ENCODE measurements around the gene XK. TPM values are rescaled to one million over a fixed set of nuclear protein-coding genes. Genes with fewer than 3 reads are reported as not detected.
A peak's percentile ranks its signal among the peaks of the same experiment; 100 is the strongest.

XK gene
- total RNA-seq, 1 experiment from 2014 or later: 1.1 TPM

- Mint-ChIP-seq H3K27ac (no peak overlapping the region), H3K36me3 (no peaks in the 10 kb centered on the region), H3K27me3 (ENCODE audit: low read depth) (peaks cover 16% of the 10 kb centered on the region), H3K4me3 (no peak overlapping the region), H3K9me3 (no peaks in the 10 kb centered on the region), H3K4me1 (peaks cover 14% of the 10 kb centered on the region)
- ATAC-seq (no peak), DNase-seq (ENCODE audit: low spot score) (no peak)
- ChIA-PET POLR2A (no interaction called here), CTCF (no interaction called here)
- no peak for TF ChIP-seq TP53 (CRISPR knock-in tag; IDR thresholded peaks at IDR 0.05)
- TF ChIP-seq USF1 (CRISPR knock-in tag; IDR thresholded peaks at IDR 0.05): no peak
- TF ChIP-seq ERG (CRISPR knock-in tag; IDR thresholded peaks at IDR 0.05): no peak
- no peak for TF ChIP-seq NFE2L1 (CRISPR knock-in tag; IDR thresholded peaks at IDR 0.05)
- no peak for TF ChIP-seq E2F5 (CRISPR knock-in tag; IDR thresholded peaks at IDR 0.05)
- TF ChIP-seq HMGXB4 (CRISPR knock-in tag; IDR thresholded peaks at IDR 0.05): no peak
- no peak for TF ChIP-seq ZNF512 (CRISPR knock-in tag; IDR thresholded peaks at IDR 0.05; ENCODE audit: borderline replicate concordance)
- no peak for TF ChIP-seq JUN (CRISPR knock-in tag; IDR thresholded peaks at IDR 0.05)
- no peak for TF ChIP-seq MXD4 (CRISPR knock-in tag; IDR thresholded peaks at IDR 0.05; ENCODE audit: borderline replicate concordance)
- TF ChIP-seq ZNF317 (CRISPR knock-in tag; IDR thresholded peaks at IDR 0.05; ENCODE audit: borderline replicate concordance, low read depth): no peak
- TF ChIP-seq PRRX2 (CRISPR knock-in tag; IDR thresholded peaks at IDR 0.05): no peak
- no peak for TF ChIP-seq CREM (CRISPR knock-in tag; IDR thresholded peaks at IDR 0.05)
- TF ChIP-seq FOXJ3 (CRISPR knock-in tag; IDR thresholded peaks at IDR 0.05; ENCODE audit: borderline replicate concordance): no peak
- TF ChIP-seq NFYB (CRISPR knock-in tag; conservative IDR thresholded peaks at IDR 0.05; ENCODE audit: low read depth): no peak
- TF ChIP-seq ELF4 (CRISPR knock-in tag; IDR thresholded peaks at IDR 0.05; ENCODE audit: low read depth): no peak
Measured at GRCh38 chrX:37684426-37684825, 1.2 kb upstream of the XK start.

- H3K4me3 Mint-ChIP-seq: peak overlapping the region; percentile 24
- H3K36me3 Mint-ChIP-seq: no peaks in the 10 kb centered on the region
- no peak for DNase-seq (ENCODE audit: low spot score)
- no peak overlapping the region for H3K27ac Mint-ChIP-seq
- no peaks in the 10 kb centered on the region for H3K9me3 Mint-ChIP-seq
- H3K4me1 Mint-ChIP-seq: peaks cover 14% of the 10 kb centered on the region
- TF ChIP-seq, protein P1, sequence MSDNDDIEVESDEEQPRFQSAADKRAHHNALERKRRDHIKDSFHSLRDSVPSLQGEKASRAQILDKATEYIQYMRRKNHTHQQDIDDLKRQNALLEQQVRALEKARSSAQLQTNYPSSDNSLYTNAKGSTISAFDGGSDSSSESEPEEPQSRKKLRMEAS (CRISPR knock-in tag; IDR thresholded peaks at IDR 0.05): no peak
- TF ChIP-seq ZNF232 (CRISPR knock-in tag; IDR thresholded peaks at IDR 0.05) (no peak), E2F4 (CRISPR knock-in tag; IDR thresholded peaks at IDR 0.05; ENCODE audit: borderline replicate concordance, low read depth) (no peak), CDX4 (CRISPR knock-in tag; IDR thresholded peaks at IDR 0.05; ENCODE audit: borderline replicate concordance) (no peak), ESRRA (CRISPR knock-in tag; IDR thresholded peaks at IDR 0.05; ENCODE audit: borderline replicate concordance) (no peak), ZNF138 (CRISPR knock-in tag; conservative IDR thresholded peaks at IDR 0.05) (no peak), PREB (CRISPR knock-in tag; IDR thresholded peaks at IDR 0.05; ENCODE audit: borderline replicate concordance) (no peak)
- TF ChIP-seq, protein P2, sequence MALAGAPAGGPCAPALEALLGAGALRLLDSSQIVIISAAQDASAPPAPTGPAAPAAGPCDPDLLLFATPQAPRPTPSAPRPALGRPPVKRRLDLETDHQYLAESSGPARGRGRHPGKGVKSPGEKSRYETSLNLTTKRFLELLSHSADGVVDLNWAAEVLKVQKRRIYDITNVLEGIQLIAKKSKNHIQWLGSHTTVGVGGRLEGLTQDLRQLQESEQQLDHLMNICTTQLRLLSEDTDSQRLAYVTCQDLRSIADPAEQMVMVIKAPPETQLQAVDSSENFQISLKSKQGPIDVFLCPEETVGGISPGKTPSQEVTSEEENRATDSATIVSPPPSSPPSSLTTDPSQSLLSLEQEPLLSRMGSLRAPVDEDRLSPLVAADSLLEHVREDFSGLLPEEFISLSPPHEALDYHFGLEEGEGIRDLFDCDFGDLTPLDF (CRISPR knock-in tag; IDR thresholded peaks at IDR 0.05): no peak
- TF ChIP-seq, protein P3, sequence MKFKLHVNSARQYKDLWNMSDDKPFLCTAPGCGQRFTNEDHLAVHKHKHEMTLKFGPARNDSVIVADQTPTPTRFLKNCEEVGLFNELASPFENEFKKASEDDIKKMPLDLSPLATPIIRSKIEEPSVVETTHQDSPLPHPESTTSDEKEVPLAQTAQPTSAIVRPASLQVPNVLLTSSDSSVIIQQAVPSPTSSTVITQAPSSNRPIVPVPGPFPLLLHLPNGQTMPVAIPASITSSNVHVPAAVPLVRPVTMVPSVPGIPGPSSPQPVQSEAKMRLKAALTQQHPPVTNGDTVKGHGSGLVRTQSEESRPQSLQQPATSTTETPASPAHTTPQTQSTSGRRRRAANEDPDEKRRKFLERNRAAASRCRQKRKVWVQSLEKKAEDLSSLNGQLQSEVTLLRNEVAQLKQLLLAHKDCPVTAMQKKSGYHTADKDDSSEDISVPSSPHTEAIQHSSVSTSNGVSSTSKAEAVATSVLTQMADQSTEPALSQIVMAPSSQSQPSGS (CRISPR knock-in tag; IDR thresholded peaks at IDR 0.05; ENCODE audit: borderline replicate concordance, low read depth): no peak
- H3K27me3 Mint-ChIP-seq (ENCODE audit: low read depth): peaks cover 16% of the 10 kb centered on the region
- CTCF ChIA-PET: no interaction called here
- peak; percentile 40 for ATAC-seq
- POLR2A ChIA-PET: no interaction called here
Measured at GRCh38 chrX:37684973-37685372, 618 bp upstream of the XK start.

All from WTC11 (cell line).